HG02981 (cell line): ENCODE results near the gene WIPF3.

Experiments used
- ATAC-seq: cut with Tn5 transposase; IDR thresholded peaks from one replicate; pipeline ENCODE4 v1.9.1; 2021; ENCODE audit warnings: mild to moderate bottlenecking, moderate library complexity; ENCODE audit not compliant: unreplicated experiment

Gene WIPF3

DNA sequence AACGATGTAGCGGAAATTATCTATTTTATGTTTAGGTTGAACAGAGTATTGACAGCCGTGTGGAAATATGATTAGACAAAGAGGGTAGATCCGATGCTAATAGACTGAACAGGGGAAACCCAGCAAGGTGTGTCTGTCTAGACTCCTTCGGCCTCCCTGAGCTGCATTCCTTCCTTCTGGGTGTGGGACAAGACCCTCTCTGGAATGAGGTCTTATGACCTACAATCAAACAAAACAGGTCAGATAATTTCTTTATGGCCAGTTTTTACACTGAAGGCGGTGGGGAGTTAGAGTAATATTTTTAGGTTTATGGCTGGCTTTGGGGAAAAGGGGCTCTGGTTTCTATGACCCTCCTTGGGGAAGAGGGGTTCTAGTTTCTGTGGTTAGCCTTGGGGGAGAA lies 41.2 kb downstream of the WIPF3 start:
- ATAC-seq: no peak

DNA sequence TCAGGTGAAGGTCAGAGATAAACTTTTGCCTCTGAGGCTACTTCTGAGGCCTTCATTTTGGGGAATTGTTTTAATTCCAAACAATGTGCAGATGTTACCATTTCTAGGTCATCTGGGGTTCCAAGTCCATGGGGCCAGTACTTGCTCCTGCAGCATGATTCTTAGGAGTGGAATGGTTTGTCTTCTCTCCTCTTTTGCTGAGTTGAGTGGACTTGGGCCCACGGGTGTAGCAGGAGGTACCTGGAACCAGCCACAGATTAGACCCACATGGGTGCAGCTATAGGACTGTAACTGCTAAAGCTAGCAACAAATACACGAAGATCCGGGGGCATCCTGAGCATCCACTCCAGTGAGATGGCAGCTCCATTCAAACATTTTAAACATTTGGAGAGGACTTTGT lies 41.6 kb downstream of the WIPF3 start:
- ATAC-seq: no peak

GRCh38 chr7:29848941-29849340 lies 42.6 kb downstream of the WIPF3 start:
- no peak for ATAC-seq

DNA sequence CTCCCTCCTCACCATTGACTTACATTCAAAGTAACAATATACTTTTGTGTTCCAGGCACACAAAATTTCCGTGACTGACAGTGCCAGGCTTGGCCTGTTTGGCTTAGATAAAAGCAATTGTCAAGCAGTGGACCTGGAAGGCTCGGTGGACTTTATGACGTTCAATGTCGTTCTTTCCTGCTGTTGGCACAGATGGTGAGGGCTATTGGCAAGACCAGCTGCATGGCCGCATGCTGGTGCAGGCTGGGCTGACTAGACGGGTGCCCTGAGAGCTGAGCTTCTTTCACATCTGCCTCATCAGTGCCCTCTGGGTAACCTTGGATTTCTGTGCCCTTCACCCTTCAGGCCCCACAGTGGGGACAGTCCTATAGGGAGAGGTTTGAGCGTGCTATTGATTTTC lies 45.2 kb downstream of the WIPF3 start:
- no peak for ATAC-seq

- no peak for ATAC-seq
Observed at GRCh38 chr7:29852457-29852856, 46.1 kb downstream of the WIPF3 start.

- ATAC-seq: no peak
Observed at GRCh38 chr7:29853072-29853471, 46.8 kb downstream of the WIPF3 start.

DNA sequence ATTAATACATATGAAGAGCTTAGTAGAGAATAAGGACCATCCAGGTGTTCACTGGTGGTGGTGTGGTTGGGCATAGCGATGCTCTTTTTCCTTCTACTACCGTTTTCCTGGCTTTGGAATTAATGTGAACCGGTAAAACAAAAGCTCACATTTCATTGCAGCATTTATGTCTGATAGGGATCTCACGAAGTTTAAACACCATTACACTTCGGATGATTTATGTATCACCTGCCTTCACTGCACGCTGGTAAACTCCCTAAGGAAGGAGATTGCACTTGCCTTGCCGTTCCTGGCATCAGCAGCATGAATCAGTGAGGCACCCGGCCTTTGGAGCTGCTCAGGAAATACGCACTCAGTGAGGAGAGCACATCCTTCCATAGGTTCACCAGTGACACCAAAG lies 47.5 kb downstream of the WIPF3 start:
- no peak for ATAC-seq

DNA sequence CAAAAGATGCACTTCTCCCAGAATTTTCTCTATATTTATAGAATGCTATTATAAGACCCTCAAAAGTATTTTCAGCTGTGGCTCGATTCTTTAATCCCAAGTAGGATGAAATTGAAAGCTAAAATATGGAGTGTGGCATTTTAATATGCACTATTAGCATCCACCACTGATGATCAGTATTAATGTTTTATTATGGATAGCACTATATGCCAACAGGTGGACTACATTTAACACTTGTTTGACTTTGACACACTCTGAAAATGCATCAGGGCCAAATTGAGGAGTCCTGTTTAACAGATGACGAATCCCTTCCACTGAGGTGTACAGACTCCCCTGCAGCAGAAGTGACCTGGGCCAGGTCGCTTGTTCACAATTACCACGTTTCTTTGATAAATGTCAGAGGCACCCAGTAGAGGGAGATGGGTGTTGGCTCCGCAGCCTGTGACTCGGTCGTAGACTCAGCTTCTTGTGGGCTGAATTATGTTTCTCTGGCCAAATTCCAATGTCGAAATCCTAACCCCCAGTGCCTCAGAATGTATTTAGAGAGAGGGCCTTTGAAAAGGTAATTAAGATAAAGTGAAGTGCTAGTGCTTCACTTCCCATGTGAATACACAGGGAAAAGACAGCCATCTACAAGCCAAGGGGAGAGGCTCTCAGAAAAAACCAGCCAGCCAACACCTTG lies 48.1 kb downstream of the WIPF3 start:
- no peak for ATAC-seq

DNA sequence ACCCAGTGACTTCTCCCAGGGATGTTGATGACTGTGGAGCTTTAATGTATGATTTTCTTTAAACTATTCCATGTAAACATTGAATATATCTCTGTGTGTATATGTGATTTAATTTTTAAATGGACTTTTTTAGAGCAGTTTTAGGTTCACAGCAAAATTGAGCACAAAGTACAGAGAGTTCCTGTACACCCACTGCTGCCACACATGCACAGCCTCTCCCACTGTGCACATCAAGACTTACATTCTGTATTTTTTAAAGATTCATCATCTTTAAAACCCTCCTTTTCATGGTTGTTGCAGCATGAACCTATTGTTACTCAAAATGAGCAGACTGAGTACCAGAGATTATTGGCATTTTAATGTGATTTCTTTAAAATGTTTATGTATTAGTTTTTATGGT lies 51.3 kb downstream of the WIPF3 start:
- ATAC-seq: no peak

- ATAC-seq: no peak
Observed at GRCh38 chr7:29858191-29858951, 52.1 kb downstream of the WIPF3 start.

GRCh38 chr7:29859104-29859503 lies 52.8 kb downstream of the WIPF3 start:
- ATAC-seq: no peak

- ATAC-seq: no peak
Observed at GRCh38 chr7:29859524-29860185, 53.3 kb downstream of the WIPF3 start.

DNA sequence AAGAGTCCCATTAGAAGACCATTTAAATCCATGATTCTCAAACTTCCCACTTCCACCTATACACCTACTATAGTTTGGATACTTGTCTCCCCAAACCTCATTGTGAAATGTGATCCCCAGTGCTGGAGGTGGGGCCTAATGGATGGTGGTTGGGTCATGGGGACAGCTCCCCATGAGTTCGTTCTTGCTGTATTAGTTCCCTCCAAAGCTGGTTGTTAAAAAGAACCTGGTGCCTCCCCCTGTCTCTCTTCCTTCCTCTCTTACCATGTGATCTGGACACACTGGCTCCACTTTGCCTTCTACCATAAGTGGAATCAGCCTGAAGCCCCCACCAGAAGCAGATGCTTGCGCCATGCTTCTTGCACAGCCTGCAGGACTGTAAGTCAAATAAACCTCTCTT lies 53.9 kb downstream of the WIPF3 start:
- no peak for ATAC-seq

DNA sequence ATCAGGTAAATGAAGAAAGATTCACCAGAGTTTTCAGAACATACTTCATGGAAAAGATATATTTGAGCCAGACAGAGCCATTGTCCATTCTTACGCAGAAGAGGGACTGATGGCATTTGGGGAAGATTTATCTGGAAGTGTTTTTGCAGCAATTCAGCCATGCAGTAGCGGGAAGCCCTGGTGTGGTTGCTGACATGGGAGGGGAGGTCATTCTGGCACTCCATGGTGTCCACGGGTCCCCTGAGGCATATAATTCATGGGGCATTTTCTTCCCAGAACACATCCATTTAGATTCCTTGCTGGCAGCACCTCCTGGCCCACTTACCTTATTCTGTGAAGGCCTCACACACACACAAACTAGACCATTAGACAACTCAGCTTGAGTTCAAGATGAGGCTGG lies 55.6 kb downstream of the WIPF3 start:
- ATAC-seq: no peak

GRCh38 chr7:29864656-29865055 lies 58.3 kb downstream of the WIPF3 start:
- no peak for ATAC-seq

DNA sequence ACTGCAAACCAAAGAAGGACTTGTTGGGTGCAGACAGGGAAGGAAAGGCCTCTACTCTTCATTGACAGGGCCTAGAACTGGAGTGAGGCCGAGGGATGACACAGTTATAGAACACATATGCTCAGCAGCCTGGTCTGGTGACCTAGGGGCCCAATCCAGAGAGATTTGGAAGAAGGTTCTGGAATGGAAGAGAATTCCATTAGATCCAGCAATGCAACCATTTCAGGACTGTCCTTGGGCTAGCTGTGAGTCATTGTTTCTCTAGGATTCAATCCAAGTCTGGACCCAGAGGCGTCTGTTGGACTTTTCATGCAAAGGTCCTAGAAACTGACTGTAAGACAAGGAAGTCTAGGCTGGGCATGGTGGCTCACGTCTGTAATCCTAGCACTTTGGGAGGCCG lies 59.2 kb downstream of the WIPF3 start:
- ATAC-seq: no peak

- ATAC-seq: no peak
Observed at GRCh38 chr7:29866490-29866930, 60.2 kb downstream of the WIPF3 start.

DNA sequence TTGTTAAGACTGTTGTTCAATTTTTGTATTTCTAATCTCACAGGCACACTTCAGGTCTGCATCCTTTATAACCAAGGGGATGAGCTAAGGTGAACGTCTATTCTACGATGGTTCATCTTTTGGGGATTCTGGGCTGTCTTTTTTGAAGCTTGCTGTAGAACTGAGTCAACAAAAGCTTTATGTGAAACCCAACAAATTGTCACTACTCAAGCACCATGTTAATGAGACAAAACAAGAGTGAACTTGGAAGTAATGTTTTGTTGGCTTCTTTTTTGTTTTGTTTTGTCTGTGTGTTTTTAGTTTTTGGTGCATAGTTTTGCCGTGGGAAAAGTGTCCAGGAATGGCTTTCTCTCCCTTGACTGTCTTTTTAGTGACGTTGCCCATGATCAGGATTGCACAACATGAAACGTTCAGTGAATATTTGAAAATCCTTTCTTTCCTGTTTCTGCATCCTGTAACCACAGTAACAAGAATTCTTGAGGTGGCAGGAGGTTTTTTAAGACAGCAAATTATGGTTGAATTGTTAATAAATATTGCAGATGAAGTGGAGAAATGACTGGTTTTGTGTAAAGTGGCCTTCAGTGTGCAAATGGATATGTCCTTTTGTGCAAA lies 65.6 kb downstream of the WIPF3 start:
- no peak for ATAC-seq

GRCh38 chr7:29873644-29874294 lies 67.5 kb downstream of the WIPF3 start:
- no peak for ATAC-seq

- ATAC-seq: no peak
Observed at GRCh38 chr7:29875741-29876140, 69.4 kb downstream of the WIPF3 start.

GRCh38 chr7:29877196-29877595 lies 70.9 kb downstream of the WIPF3 start:
- ATAC-seq: no peak
